ENCODE results near the gene MAPT. TPM values are rescaled to one million over a fixed set of nuclear protein-coding genes. Genes with fewer than 3 reads are reported as not detected.

Gene MAPT
- total RNA-seq, 4 donors from 2014 or later: 3.6 to 6.5 (median 4.5) TPM

DNA sequence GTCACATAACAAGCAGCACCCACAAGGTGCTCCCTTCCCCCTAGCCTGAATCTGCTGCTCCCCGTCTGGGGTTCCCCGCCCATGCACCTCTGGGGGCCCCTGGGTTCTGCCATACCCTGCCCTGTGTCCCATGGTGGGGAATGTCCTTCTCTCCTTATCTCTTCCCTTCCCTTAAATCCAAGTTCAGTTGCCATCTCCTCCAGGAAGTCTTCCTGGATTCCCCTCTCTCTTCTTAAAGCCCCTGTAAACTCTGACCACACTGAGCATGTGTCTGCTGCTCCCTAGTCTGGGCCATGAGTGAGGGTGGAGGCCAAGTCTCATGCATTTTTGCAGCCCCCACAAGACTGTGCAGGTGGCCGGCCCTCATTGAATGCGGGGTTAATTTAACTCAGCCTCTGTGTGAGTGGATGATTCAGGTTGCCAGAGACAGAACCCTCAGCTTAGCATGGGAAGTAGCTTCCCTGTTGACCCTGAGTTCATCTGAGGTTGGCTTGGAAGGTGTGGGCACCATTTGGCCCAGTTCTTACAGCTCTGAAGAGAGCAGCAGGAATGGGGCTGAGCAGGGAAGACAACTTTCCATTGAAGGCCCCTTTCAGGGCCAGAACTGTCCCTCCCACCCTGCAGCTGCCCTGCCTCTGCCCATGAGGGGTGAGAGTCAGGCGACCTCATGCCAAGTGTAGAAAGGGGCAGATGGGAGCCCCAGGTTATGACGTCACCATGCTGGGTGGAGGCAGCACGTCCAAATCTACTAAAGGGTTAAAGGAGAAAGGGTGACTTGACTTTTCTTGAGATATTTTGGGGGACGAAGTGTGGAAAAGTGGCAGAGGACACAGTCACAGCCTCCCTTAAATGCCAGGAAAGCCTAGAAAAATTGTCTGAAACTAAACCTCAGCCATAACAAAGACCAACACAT is 104.9 kb downstream of the MAPT start, which contains the start of gene STH:
TSS of gene STH (plus strand) at position 264 of the 913 bp plus-strand sequence. CDS start at position 294, 30 bp downstream.
- no peaks in the 10 kb centered on the region for H3K9me3 ChIP-seq
- H3K27me3 ChIP-seq: no peaks in the 10 kb centered on the region
- no peak for DNase-seq (ENCODE audit: low spot score in 2 of 2)
- H3K36me3 ChIP-seq: no peaks in the 10 kb centered on the region
- TF ChIP-seq, protein P1, sequence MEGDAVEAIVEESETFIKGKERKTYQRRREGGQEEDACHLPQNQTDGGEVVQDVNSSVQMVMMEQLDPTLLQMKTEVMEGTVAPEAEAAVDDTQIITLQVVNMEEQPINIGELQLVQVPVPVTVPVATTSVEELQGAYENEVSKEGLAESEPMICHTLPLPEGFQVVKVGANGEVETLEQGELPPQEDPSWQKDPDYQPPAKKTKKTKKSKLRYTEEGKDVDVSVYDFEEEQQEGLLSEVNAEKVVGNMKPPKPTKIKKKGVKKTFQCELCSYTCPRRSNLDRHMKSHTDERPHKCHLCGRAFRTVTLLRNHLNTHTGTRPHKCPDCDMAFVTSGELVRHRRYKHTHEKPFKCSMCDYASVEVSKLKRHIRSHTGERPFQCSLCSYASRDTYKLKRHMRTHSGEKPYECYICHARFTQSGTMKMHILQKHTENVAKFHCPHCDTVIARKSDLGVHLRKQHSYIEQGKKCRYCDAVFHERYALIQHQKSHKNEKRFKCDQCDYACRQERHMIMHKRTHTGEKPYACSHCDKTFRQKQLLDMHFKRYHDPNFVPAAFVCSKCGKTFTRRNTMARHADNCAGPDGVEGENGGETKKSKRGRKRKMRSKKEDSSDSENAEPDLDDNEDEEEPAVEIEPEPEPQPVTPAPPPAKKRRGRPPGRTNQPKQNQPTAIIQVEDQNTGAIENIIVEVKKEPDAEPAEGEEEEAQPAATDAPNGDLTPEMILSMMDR (IDR thresholded peaks at IDR 0.05): no peak
- TF ChIP-seq POLR2AphosphoS5 (IDR thresholded peaks at IDR 0.05): no peak
- TF ChIP-seq EP300 (IDR thresholded peaks at IDR 0.05): no peak
- no peak for TF ChIP-seq POLR2A (IDR thresholded peaks at IDR 0.05)
- 82% methylated on average over 7 of the region's 8 CpGs for WGBS
- H3K4me1 ChIP-seq: peaks cover 9% of the 10 kb centered on the region
- H3K27ac ChIP-seq: no peak within 1 kb of the TSS
- no peak within 1 kb of the TSS for H3K4me3 ChIP-seq

DNA sequence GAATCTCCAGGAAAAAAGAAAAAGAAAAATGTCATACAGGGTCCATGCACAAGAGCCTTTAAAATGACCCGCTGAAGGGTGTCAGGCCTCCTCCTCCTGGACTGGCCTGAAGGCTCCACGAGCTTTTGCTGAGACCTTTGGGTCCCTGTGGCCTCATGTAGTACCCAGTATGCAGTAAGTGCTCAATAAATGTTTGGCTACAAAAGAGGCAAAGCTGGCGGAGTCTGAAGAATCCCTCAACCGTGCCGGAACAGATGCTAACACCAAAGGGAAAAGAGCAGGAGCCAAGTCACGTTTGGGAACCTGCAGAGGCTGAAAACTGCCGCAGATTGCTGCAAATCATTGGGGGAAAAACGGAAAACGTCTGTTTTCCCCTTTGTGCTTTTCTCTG is 105.5 kb downstream of the MAPT start:
- H3K4me1 ChIP-seq: peaks cover 9% of the 10 kb centered on the region

DNA sequence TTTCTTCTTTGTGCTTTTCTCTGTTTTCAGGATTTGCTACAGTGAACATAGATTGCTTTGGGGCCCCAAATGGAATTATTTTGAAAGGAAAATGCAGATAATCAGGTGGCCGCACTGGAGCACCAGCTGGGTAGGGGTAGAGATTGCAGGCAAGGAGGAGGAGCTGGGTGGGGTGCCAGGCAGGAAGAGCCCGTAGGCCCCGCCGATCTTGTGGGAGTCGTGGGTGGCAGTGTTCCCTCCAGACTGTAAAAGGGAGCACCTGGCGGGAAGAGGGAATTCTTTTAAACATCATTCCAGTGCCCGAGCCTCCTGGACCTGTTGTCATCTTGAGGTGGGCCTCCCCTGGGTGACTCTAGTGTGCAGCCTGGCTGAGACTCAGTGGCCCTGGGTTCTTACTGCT is 105.9 kb downstream of the MAPT start:
- 47% methylated on average over 7 of the region's 7 CpGs for WGBS

More for the DNA sequence above, 105.5 kb downstream of the MAPT start:
- Histone ChIP-seq H3K4me3 (no peak overlapping the region), H3K36me3 (no peaks in the 10 kb centered on the region), H3K9me3 (no peaks in the 10 kb centered on the region), H3K27ac (no peak overlapping the region), H3K27me3 (no peaks in the 10 kb centered on the region)
- no peak for TF ChIP-seq POLR2A (IDR thresholded peaks at IDR 0.05)
- no peak for TF ChIP-seq POLR2AphosphoS5 (IDR thresholded peaks at IDR 0.05)
- no peak for TF ChIP-seq EP300 (IDR thresholded peaks at IDR 0.05)
- TF ChIP-seq, protein P1 (IDR thresholded peaks at IDR 0.05): no peak
- no peak for DNase-seq (ENCODE audit: low spot score in 2 of 2)
- WGBS: 78% methylated on average over 9 of the region's 9 CpGs

DNA sequence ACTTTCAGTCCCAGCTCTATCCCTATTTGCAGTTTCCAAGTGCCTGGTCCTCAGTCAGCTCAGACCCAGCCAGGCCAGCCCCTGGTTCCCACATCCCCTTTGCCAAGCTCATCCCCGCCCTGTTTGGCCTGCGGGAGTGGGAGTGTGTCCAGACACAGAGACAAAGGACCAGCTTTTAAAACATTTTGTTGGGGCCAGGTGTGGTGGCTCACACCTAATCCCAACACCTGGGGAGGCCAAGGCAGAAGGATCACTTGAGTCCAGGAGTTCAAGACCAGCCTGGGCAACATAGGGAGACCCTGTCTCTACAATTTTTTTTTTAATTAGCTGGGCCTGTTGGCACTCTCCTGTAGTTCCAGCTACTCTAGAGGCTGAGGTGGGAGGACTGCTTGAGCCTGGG is 106.4 kb downstream of the MAPT start:
- no peak for DNase-seq (ENCODE audit: low spot score in 2 of 2)
- Histone ChIP-seq H3K36me3 (no peaks in the 10 kb centered on the region), H3K9me3 (no peaks in the 10 kb centered on the region), H3K4me3 (no peak overlapping the region), H3K27me3 (no peaks in the 10 kb centered on the region), H3K27ac (no peak overlapping the region), H3K4me1 (peaks cover 9% of the 10 kb centered on the region)
- WGBS: 28% methylated on average over 2 of the region's 2 CpGs
- TF ChIP-seq, protein P1 (IDR thresholded peaks at IDR 0.05): no peak
- TF ChIP-seq EP300 (IDR thresholded peaks at IDR 0.05): no peak
- no peak for TF ChIP-seq POLR2AphosphoS5 (IDR thresholded peaks at IDR 0.05)
- TF ChIP-seq POLR2A (IDR thresholded peaks at IDR 0.05): no peak

More for the DNA sequence above, 105.9 kb downstream of the MAPT start:
- peaks cover 9% of the 10 kb centered on the region for H3K4me1 ChIP-seq
- H3K4me3 ChIP-seq: no peak overlapping the region
- no peak for DNase-seq (ENCODE audit: low spot score in 2 of 2)
- H3K27ac ChIP-seq: no peak overlapping the region
- no peak for TF ChIP-seq EP300 (IDR thresholded peaks at IDR 0.05)
- TF ChIP-seq, protein P1 (IDR thresholded peaks at IDR 0.05): no peak
- TF ChIP-seq POLR2A (IDR thresholded peaks at IDR 0.05): no peak
- no peak for TF ChIP-seq POLR2AphosphoS5 (IDR thresholded peaks at IDR 0.05)
- H3K27me3 ChIP-seq: no peaks in the 10 kb centered on the region
- no peaks in the 10 kb centered on the region for H3K36me3 ChIP-seq
- no peaks in the 10 kb centered on the region for H3K9me3 ChIP-seq
